GM10248 (cell line): ENCODE measurements around the gene FN1.

ENCODE experiments used
- CTCF ChIA-PET: fragments of 300-600 bp; sonication (Branson Sonifier 250); formaldehyde crosslinking; extraction: SDS; loops from one replicate; lab custom pipeline; 2021; ENCODE audit warnings: antibody characterized with exemption; lab: Yijun Ruan, JAX
- POLR2A ChIA-PET: fragments of 350-650 bp; sonication (Branson Sonifier 250); formaldehyde crosslinking; extraction: SDS; loops from one replicate; lab custom pipeline; 2020; ENCODE audit warnings: antibody characterized with exemption; lab: Yijun Ruan, JAX
- DNase-seq: peaks from one replicate; pipeline ENCODE4 v3.0.0; 2012; ENCODE audit errors: extremely low spot score
- CTCF ChIP-seq: IDR thresholded peaks from 2 replicates; pipeline ENCODE4 v1.5.1; 2012; ENCODE audit warnings: mild to moderate bottlenecking, low read depth; ENCODE audit errors: extremely low read depth, missing control alignments, control extremely low read depth

FN1 gene

GRCh38 chr2:215423928-215424540 is 11.8 kb downstream of the FN1 start:
- no peak for TF ChIP-seq CTCF
- CTCF ChIA-PET, result interaction anchor here (1.0 to 2.0 kb wide), 2 partner anchors 15 to 33 kb away, joined by 3 to 7 read pairs; no protein-coding TSS in a partner anchor
- no peak for DNase-seq
- POLR2A ChIA-PET, result no interaction called here

- no peak for TF ChIP-seq CTCF
- ChIA-PET POLR2A (no interaction called here), CTCF (interaction anchor here (0.9 to 2.0 kb wide), 3 partner anchors 10 to 14 kb away, joined by 3 to 7 read pairs (median 3); no protein-coding TSS in a partner anchor)
- no peak for DNase-seq
These were observed 12.6 kb downstream of the FN1 start for GRCh38 chr2:215423234-215423633.

GRCh38 chr2:215422676-215423075 is 13.2 kb downstream of the FN1 start:
- no peak for DNase-seq
- ChIA-PET CTCF (interaction anchor here (0.9 to 2.0 kb wide), 4 partner anchors 9 to 14 kb away, joined by 3 to 7 read pairs (median 4); no protein-coding TSS in a partner anchor), POLR2A (no interaction called here)
- TF ChIP-seq CTCF, result no peak

GRCh38 chr2:215421859-215422461 is 13.9 kb downstream of the FN1 start:
- ChIA-PET CTCF (interaction anchor here (1.2 to 1.3 kb wide), 4 partner anchors 8 to 32 kb away, joined by 3 to 5 read pairs (median 4); no protein-coding TSS in a partner anchor), POLR2A (no interaction called here)
- DNase-seq, result no peak
- no peak for TF ChIP-seq CTCF

GRCh38 chr2:215420471-215420935 is 15.4 kb downstream of the FN1 start:
- TF ChIP-seq CTCF, result no peak
- no peak for DNase-seq
- ChIA-PET POLR2A (no interaction called here), CTCF (interaction anchor here (1.2 to 1.3 kb wide), 2 partner anchors 13 to 34 kb away, joined by 3 to 4 read pairs; no protein-coding TSS in a partner anchor)

GRCh38 chr2:215419769-215420470 is 15.9 kb downstream of the FN1 start:
- ChIA-PET POLR2A (no interaction called here), CTCF (no interaction called here)
- DNase-seq, result no peak
- no peak for TF ChIP-seq CTCF
